Activated naive CD8-positive, alpha-beta T cell (primary cell): ENCODE measurements around the gene GPR31.

Source experiments
- H3K27ac Mint-ChIP-seq: one replicate; pipeline ENCODE4 v1.8.0; 2021; ENCODE audit warnings: mixed read lengths
- H3K27me3 Mint-ChIP-seq: one replicate; pipeline ENCODE4 v1.8.0; 2021; ENCODE audit warnings: mixed read lengths
- H3K36me3 Mint-ChIP-seq: one replicate; pipeline ENCODE4 v1.8.0; 2021; ENCODE audit warnings: mixed read lengths
- H3K4me1 Mint-ChIP-seq: one replicate; pipeline ENCODE4 v1.8.0; 2021; ENCODE audit warnings: low read depth, mixed read lengths
- H3K4me3 Mint-ChIP-seq: one replicate; pipeline ENCODE4 v1.8.0; 2021; ENCODE audit warnings: mild to moderate bottlenecking, mixed read lengths
- H3K9me3 Mint-ChIP-seq: one replicate; pipeline ENCODE4 v1.8.0; 2021; ENCODE audit warnings: low read depth, mixed read lengths

Gene GPR31

DNA sequence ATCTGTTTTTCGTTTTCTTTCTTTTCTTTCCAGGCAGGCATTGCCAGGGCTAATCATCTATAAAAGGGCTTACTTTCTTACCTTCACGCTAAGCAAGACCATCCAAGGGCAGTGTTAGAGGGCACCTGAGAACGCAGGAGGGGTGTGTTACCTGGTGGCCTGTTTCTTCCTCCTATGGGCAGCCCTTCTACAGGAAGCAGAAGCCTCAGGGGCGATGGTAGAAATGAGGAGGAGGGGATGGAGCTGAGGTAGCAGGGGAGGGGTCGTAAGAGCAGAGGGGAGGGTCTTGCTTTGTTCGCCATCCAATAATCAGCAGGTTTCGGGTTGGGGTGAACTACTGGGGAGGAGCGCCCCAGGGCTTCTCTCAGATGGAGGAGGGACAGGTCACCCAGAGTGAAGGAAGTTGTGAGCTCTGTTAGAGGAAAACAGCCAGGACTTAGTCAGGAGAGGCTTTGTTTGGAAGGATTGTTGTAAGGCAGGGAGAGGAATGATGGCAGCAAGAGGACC lies 36.4 kb downstream of the GPR31 start:
- H3K9me3 Mint-ChIP-seq, result no peaks in the 10 kb centered on the region
- H3K36me3 Mint-ChIP-seq, result no peaks in the 10 kb centered on the region
- no peak overlapping the region for H3K27ac Mint-ChIP-seq
- H3K27me3 Mint-ChIP-seq, result no peaks in the 10 kb centered on the region
- no peak overlapping the region for H3K4me3 Mint-ChIP-seq
- peaks cover 21% of the 10 kb centered on the region for H3K4me1 Mint-ChIP-seq

DNA sequence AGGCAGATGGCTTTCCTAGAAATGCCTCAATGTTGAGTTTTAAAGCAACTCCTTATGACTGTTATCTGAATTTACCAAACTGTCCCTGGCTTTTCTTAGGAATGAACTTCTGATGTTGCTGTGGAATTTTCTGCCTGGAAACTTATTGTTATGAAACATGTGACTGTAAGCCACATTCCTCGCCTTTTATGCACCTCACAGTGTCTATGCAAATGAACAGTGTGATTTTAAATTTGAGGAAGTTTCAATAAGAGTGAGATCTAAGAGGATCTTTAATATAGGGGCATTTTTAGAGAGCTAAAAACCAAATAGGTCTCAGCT lies 37.2 kb downstream of the GPR31 start:
- H3K4me1 Mint-ChIP-seq, result peaks cover 21% of the 10 kb centered on the region
- H3K27me3 Mint-ChIP-seq, result no peaks in the 10 kb centered on the region
- no peak overlapping the region for H3K4me3 Mint-ChIP-seq
- H3K9me3 Mint-ChIP-seq, result no peaks in the 10 kb centered on the region
- H3K36me3 Mint-ChIP-seq, result no peaks in the 10 kb centered on the region
- no peak overlapping the region for H3K27ac Mint-ChIP-seq

DNA sequence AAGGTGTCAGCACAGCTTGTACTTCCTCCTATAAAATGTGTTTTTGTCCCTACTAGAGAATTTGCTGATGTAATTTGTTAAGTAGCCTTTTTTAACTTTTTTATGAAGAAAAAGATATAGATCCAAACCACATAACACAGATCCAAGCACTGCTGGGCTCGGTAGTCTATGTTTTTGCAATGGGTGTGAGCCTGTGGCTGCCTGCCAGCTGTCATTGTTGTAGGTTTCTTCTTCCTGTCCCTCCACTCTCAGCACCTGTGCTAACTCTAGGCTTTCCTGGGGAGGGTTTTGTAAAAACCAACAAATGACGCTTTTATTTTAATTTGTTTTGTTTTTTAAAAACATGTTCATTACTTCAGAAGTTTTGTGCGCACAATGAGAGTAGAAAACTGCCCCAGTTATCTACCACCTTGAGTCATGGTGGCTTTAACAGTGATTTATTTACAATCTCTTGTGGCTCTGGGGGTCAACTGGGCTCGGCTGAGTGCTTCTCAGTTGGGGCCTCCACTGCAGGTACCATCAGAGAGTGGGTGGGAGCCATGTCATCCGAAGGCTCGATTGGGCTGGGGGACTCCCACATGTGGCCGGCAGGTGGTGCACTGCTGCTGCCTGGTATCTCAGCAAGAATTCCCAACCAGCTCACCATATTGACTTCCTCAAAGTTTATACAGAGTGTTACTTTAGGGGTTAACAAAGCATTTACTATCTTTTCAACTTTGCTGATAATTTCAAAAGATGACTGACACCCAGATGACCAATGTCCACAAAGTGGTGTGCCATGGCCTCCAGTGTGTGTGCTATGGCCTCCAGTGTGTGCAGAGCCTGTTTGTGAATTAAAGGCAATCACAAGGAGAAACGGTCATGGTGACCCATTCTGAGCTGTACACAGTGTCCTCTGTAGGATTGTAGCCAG lies 37.9 kb downstream of the GPR31 start:
- peaks cover 21% of the 10 kb centered on the region for H3K4me1 Mint-ChIP-seq
- H3K4me3 Mint-ChIP-seq, result no peak overlapping the region
- peak overlapping the region; percentile 10 for H3K27ac Mint-ChIP-seq
- no peaks in the 10 kb centered on the region for H3K27me3 Mint-ChIP-seq
- no peaks in the 10 kb centered on the region for H3K36me3 Mint-ChIP-seq
- H3K9me3 Mint-ChIP-seq, result no peaks in the 10 kb centered on the region

DNA sequence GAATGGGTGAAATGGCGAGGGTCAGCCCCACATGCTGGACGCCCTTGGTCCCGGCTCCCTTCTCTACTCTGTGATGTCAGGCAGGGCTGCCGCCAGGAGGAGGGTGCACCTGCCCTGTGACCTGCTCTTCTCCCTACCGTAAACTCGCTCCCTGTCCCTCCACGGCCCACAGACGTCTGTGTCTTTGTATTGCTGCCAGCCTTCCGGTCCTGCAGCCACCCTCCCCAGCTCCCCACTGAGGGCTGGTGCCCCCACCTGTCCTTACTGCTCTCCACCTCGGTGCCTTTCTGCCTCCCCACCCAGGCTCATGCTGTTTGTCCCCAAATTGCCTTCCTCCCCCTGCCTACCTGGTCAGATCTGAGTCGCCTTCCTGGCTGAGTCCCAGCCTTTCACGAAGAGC lies 38.9 kb downstream of the GPR31 start:
- Mint-ChIP-seq H3K4me1 (peaks cover 21% of the 10 kb centered on the region), H3K9me3 (no peaks in the 10 kb centered on the region), H3K4me3 (no peak overlapping the region), H3K36me3 (no peaks in the 10 kb centered on the region), H3K27me3 (no peaks in the 10 kb centered on the region), H3K27ac (no peak overlapping the region)

DNA sequence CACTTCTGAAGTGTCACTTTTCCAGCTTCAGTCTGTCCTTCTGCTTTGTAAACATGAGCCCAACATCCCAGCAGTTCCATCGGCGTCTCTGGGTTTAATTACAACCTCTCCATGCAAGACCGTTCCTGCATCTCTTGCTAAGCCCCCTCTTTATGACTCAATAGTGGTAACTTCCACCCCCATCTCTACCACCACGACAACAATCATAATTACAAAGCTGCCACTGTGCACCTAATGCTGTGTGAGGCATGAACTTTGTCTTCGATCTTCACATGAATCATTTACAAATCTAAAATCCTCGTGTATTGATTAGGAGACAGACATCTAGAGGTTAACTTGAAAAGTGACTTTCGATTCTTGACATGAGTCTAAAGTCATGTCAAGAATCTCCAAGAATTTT lies 39.8 kb downstream of the GPR31 start:
- Mint-ChIP-seq H3K36me3 (no peaks in the 10 kb centered on the region), H3K4me3 (no peak overlapping the region), H3K4me1 (peaks cover 21% of the 10 kb centered on the region), H3K27ac (no peak overlapping the region), H3K27me3 (no peaks in the 10 kb centered on the region), H3K9me3 (no peaks in the 10 kb centered on the region)

DNA sequence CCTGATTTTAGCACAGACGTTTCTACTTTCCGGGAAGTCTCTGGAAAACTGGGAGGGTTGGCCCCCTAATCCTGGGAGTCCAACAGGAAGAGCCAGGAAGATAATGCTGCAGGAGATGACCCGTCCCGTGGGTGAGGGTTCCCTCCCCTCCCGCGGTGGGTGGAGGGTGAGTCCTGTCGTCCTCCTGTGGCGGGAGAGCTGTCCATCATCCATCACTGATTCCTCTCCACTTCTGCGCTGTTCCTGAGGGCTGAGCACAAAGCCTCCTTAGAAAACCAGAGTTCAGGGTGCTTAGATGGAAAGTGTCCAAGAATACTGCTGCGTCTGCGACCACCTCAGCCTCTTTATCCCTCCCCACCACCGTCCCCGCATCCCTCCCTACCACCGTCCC lies 40.9 kb downstream of the GPR31 start:
- Mint-ChIP-seq H3K4me3 (no peak overlapping the region), H3K9me3 (no peaks in the 10 kb centered on the region), H3K27ac (no peak overlapping the region), H3K27me3 (no peaks in the 10 kb centered on the region), H3K36me3 (no peaks in the 10 kb centered on the region), H3K4me1 (peaks cover 21% of the 10 kb centered on the region)

DNA sequence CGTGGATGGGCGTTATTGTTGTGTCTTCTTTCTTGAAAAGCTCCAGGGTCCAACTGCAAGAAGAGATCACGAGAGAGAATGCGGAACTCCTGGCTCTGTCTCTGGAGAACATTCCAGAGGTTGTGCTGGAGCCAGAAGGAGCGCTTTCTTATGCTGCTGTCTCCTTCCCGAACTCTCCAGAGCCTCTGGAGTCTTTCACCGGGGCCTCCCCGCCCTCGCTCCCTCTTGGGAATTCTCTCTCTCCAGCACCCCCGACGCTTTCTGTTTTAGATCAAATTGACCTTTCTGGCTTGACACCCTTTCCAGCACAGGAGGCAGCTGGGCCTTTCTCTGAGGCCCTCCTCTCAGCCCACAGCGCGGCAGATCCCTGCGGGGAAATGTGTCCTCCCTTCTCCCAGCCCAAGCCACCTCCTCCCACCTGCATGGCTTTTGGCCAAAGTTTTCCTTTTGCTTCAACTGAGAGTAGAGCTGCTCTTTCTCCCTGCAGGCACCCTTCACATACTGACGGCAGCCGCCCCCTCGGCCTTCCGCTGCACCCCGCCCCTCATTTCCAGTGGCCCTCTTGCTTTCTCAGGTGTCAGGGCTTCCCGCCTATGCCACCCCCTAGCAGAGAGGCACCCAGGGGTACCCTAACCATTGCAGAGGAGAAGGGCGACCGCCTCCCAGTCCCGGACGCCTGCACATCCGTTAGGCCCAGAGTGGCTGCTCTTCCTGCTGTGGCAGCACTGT lies 41.5 kb downstream of the GPR31 start:
- no peaks in the 10 kb centered on the region for H3K36me3 Mint-ChIP-seq
- no peaks in the 10 kb centered on the region for H3K9me3 Mint-ChIP-seq
- no peaks in the 10 kb centered on the region for H3K27me3 Mint-ChIP-seq
- peaks cover 21% of the 10 kb centered on the region for H3K4me1 Mint-ChIP-seq
- H3K4me3 Mint-ChIP-seq, result no peak overlapping the region
- no peak overlapping the region for H3K27ac Mint-ChIP-seq

DNA sequence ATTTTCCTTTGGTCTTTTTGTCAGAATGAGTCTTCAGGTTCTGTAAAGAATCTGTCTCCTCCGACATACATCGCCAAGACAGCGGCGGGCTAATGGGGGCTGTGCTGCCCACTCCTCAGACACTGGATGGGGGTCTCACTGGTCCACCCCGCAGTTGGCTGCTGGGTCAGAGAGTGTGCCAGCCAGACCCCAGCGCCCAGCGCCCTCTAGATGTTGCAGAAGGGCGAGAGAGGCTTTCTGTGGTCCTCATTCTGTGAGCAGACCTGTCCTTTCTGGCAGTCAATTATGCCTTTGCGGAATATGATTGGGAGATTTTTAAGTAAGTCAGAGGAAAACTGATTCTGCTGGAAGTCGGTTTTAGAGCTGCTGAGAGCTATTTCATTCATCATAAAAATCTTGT lies 42.7 kb downstream of the GPR31 start:
- H3K36me3 Mint-ChIP-seq, result no peaks in the 10 kb centered on the region
- no peaks in the 10 kb centered on the region for H3K9me3 Mint-ChIP-seq
- H3K4me3 Mint-ChIP-seq, result no peak overlapping the region
- peaks cover 14% of the 10 kb centered on the region for H3K4me1 Mint-ChIP-seq
- H3K27ac Mint-ChIP-seq, result no peak overlapping the region
- no peaks in the 10 kb centered on the region for H3K27me3 Mint-ChIP-seq

DNA sequence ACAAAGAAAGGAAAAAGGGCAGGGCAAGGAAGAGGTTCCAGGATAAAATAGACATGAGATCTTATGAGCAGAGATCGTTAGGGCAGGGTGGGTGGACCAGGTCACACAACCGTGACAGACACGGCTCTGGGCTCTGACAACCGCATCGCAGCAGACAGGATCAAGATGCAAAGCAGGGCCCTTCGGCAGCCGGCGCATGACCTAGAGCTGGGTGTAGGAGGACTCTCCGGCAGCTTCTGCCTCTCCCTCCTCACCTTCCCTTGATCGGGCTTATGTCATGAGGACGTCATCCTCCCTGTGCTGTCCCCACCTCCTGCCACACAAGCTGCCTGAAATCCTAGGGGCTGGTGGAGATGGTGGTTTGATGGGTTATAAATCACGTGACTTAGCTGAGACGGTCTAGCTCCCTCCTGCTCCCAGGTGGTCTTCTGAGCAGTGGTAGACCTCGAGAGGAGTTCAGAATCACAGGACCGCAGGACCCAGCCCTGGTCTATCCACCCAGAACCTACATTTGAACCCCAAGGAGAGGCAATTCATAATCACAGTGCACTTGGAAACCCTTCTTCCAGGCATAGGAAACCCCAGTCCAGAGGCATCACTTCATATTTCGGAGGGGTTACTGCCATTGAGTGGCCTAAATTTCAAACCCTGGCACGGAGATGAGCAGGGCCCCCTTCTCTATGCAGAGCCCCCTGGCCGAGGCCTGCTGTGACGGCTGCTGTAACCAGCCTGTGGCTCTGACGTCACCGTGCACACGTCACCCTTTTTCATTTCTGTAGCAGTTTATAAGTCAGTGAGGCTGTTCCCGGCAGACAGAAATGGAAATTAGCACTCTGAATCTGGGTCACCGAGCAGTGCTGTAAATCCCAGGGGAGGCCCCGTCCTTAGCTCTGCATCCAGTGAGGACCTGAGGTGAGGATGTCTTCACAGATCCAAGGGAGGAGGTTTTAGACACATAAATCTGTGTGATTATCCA lies 43.6 kb downstream of the GPR31 start:
- peaks cover 5% of the 10 kb centered on the region for H3K4me1 Mint-ChIP-seq
- no peak overlapping the region for H3K4me3 Mint-ChIP-seq
- H3K36me3 Mint-ChIP-seq, result no peaks in the 10 kb centered on the region
- no peak overlapping the region for H3K27ac Mint-ChIP-seq
- no peaks in the 10 kb centered on the region for H3K9me3 Mint-ChIP-seq
- no peaks in the 10 kb centered on the region for H3K27me3 Mint-ChIP-seq

DNA sequence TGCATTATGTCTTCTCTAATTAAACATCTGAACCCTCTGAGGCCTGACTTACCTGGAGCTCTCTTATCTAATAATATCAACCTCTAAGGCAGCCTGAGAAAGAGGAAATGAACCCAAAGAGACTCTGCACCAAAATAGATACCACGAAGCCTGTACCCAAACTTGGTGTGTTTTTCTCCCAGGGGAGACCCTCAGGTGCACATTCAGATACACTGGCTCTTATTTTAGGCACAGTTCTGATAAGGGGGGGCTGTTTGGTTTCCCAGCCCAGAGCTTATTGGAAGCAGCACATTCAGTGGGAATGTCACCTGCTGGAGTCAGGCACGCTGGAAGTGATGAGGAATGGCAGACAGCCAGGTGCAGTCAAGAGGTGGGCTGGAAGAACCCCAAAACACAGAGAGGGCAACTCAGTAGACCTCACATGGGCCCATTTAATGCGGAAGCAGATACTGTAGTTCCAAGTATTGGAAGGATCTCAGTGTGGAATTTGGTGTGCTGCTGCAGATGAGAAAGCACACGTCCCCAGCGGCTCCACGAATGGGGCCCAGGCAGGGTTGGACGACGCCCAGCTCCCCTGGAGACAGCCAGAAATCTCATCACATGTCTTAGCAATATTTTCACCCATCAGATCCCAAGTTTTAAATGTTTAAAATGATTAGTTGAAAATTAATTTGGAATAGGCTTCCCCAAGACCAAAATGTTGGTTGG lies 44.6 kb downstream of the GPR31 start:
- Mint-ChIP-seq H3K4me3 (no peak overlapping the region), H3K27ac (no peak overlapping the region), H3K36me3 (no peaks in the 10 kb centered on the region), H3K27me3 (no peaks in the 10 kb centered on the region), H3K4me1 (no peaks in the 10 kb centered on the region), H3K9me3 (no peaks in the 10 kb centered on the region)

DNA sequence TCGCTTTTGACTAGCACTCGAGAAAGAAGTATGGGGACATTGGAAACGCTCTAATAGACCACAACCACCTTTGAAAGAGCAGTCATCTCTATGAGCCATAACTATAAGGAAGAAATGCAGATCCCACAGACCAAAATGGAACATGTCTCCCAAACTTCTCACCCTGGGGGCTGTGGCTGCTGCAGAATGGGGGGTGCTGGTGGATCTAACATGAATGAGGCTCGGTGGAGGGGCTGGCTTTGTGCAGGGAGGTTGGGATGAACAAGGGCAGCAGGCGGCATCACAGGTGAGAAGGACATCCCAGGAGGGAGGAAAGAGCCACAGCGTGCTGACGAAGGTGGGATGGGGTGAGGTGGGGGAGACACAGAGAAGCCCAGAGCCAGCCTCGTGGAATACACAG lies 45.4 kb downstream of the GPR31 start:
- H3K4me1 Mint-ChIP-seq, result no peaks in the 10 kb centered on the region
- H3K9me3 Mint-ChIP-seq, result no peaks in the 10 kb centered on the region
- H3K27me3 Mint-ChIP-seq, result no peaks in the 10 kb centered on the region
- H3K4me3 Mint-ChIP-seq, result no peak overlapping the region
- H3K27ac Mint-ChIP-seq, result no peak overlapping the region
- no peaks in the 10 kb centered on the region for H3K36me3 Mint-ChIP-seq

DNA sequence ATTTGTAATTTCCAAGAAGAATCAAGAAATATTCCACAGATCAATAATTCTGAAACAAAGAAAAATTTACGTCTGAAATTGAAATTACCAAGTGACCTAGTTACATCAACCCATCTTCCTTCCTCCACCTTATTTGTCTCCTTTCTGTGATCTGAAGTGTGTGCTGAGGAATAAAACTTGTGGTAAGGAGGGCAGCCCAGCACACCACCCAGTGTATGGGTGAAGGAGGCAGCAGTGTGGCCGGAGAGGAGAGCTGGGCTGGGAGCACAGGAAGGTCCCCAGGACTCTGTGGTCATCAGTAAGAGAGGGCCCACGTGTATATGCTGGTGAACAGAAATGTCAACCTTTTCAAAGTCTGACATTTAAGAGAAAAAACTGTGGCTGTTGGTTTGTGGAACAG lies 46.2 kb downstream of the GPR31 start:
- no peak overlapping the region for H3K27ac Mint-ChIP-seq
- no peaks in the 10 kb centered on the region for H3K36me3 Mint-ChIP-seq
- no peaks in the 10 kb centered on the region for H3K4me1 Mint-ChIP-seq
- H3K27me3 Mint-ChIP-seq, result no peaks in the 10 kb centered on the region
- H3K9me3 Mint-ChIP-seq, result no peaks in the 10 kb centered on the region
- no peak overlapping the region for H3K4me3 Mint-ChIP-seq

DNA sequence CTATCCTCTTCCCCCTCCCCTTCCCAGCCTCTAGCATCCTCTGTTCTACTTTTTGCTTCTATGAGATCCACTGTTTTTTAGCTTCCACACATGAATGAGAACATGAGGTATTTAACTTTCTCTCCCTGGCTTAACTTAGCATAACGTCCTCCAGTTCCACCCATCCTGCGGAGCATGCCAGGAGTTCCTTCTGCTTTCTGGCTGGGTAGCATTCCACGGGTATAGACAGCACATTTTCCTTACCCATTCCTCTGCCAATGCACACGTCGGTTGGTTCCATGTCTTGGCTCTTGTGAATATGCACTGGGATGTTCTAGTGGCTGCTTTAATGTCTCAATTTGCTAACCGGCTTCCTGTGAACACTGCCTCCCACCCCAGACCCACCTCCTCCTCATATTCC lies 48.1 kb downstream of the GPR31 start:
- H3K27ac Mint-ChIP-seq, result no peak overlapping the region
- no peak overlapping the region for H3K4me3 Mint-ChIP-seq
- H3K27me3 Mint-ChIP-seq, result no peaks in the 10 kb centered on the region
- H3K36me3 Mint-ChIP-seq, result no peaks in the 10 kb centered on the region
- H3K4me1 Mint-ChIP-seq, result no peaks in the 10 kb centered on the region
- H3K9me3 Mint-ChIP-seq, result no peaks in the 10 kb centered on the region

DNA sequence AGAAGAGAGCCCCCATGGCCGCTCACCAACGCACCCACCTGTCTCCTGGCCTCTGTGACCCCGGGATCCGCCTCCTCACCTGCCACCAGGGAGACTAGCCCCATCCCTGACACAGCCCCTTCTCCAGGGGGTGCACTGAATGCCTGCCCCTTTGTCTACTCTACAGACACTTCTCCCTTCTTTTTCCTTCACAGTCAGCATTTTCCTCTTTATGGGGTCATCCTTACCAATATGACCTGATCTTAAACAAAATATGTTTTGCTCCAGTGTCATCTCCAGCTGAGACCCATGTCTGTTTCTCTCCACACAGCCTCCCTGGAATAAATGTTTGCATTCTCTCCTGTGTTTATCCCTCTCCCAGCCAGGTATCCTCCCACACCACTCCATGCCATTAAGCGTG lies 49.5 kb downstream of the GPR31 start:
- H3K27me3 Mint-ChIP-seq, result no peaks in the 10 kb centered on the region
- H3K4me3 Mint-ChIP-seq, result no peak overlapping the region
- peaks cover 2% of the 10 kb centered on the region for H3K4me1 Mint-ChIP-seq
- H3K9me3 Mint-ChIP-seq, result no peaks in the 10 kb centered on the region
- no peak overlapping the region for H3K27ac Mint-ChIP-seq
- H3K36me3 Mint-ChIP-seq, result no peaks in the 10 kb centered on the region
